ENCODE measurements around the gene DCX. TPM values are rescaled to one million over a fixed set of nuclear protein-coding genes. Genes with fewer than 3 reads are reported as not detected.

Gene DCX
- total RNA-seq, 1 experiment from 2014 or later = not detected

GRCh38 chrX:111387470-111388070, 24.4 kb downstream of the DCX start:
- peaks cover 3% of the 10 kb centered on the region for H3K9me3 Mint-ChIP-seq (ENCODE audit: low read depth, unreplicated experiment)
- H3K27me3 Mint-ChIP-seq (ENCODE audit: unreplicated experiment) = no peaks in the 10 kb centered on the region
- no peak overlapping the region for H3K4me3 Mint-ChIP-seq (ENCODE audit: low read depth, unreplicated experiment)
- no peaks in the 10 kb centered on the region for H3K4me1 Mint-ChIP-seq (ENCODE audit: low read depth, unreplicated experiment)
- TF ChIP-seq, protein P1, sequence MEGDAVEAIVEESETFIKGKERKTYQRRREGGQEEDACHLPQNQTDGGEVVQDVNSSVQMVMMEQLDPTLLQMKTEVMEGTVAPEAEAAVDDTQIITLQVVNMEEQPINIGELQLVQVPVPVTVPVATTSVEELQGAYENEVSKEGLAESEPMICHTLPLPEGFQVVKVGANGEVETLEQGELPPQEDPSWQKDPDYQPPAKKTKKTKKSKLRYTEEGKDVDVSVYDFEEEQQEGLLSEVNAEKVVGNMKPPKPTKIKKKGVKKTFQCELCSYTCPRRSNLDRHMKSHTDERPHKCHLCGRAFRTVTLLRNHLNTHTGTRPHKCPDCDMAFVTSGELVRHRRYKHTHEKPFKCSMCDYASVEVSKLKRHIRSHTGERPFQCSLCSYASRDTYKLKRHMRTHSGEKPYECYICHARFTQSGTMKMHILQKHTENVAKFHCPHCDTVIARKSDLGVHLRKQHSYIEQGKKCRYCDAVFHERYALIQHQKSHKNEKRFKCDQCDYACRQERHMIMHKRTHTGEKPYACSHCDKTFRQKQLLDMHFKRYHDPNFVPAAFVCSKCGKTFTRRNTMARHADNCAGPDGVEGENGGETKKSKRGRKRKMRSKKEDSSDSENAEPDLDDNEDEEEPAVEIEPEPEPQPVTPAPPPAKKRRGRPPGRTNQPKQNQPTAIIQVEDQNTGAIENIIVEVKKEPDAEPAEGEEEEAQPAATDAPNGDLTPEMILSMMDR (IDR thresholded peaks at IDR 0.05; ENCODE audit: unreplicated experiment) = no peak
- no peak overlapping the region for H3K27ac Mint-ChIP-seq (ENCODE audit: unreplicated experiment)
- H3K36me3 Mint-ChIP-seq (ENCODE audit: insufficient read depth, unreplicated experiment) = no peaks in the 10 kb centered on the region
- BruUV-seq (replicated peaks) = no TSS peak
- no peak for DNase-seq
- intact Hi-C loops (cut with micrococcal nuclease; ENCODE audit: unreplicated experiment) = no loop called here
- CTCF ChIA-PET = no interaction called here

DNA sequence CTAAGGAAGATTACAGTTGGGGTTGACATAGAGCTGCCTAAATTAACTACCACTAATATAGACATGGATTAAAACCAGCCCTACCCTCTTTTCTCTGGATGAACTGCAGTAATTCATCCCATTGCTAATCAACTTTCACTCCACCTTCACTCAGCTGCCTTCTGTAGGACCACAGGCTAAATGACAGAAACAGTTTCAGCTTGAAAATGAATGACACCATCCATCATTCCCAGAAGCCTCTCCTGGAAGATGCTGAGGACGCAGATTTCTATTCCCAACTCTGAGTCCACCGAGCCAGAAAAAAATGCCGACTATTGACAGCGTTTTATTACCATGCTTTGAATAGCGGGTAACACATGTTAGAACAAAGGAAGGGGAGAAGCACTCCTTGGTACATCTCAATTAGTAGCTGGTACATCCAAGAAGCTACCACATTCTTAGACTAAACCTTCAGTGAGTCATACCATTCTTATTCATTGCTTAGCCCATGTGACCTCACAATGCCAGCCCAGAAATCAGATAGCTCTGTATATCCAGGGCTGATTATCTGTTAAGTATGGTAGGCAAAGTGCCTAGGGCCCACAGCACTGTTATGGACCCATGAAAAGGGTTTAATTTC, 25.3 kb downstream of the DCX start:
- no peak for DNase-seq
- Mint-ChIP-seq H3K9me3 (ENCODE audit: low read depth, unreplicated experiment) (peaks cover 3% of the 10 kb centered on the region), H3K36me3 (ENCODE audit: insufficient read depth, unreplicated experiment) (no peaks in the 10 kb centered on the region), H3K27me3 (ENCODE audit: unreplicated experiment) (no peaks in the 10 kb centered on the region), H3K27ac (ENCODE audit: unreplicated experiment) (no peak overlapping the region), H3K4me1 (ENCODE audit: low read depth, unreplicated experiment) (no peaks in the 10 kb centered on the region), H3K4me3 (ENCODE audit: low read depth, unreplicated experiment) (no peak overlapping the region)
- no TSS peak for BruUV-seq (replicated peaks)
- CTCF ChIA-PET = no interaction called here
- TF ChIP-seq, protein P1 (IDR thresholded peaks at IDR 0.05; ENCODE audit: unreplicated experiment) = no peak
- intact Hi-C loops (cut with micrococcal nuclease; ENCODE audit: unreplicated experiment) = no loop called here

DNA sequence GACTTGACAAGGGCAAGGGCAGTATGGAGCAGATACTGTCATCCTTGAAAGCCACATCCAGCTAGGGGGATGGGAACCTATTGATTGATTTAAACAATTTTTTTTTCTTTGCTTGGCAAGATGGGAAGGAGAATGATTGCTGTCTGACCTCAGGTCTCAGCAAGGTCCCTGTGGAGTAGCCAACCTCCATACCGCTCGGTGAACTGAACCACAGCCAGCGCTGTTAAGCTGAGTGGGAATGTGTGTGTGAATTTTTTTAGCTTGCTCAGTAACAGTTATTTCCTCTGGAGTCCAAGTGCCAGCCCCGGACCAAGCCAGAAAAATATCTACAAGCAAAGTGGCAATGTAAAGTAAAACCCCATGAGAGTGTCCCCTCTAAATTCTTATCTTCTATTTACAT, 25.9 kb downstream of the DCX start:
- Mint-ChIP-seq H3K27ac (ENCODE audit: unreplicated experiment) (no peak overlapping the region), H3K4me1 (ENCODE audit: low read depth, unreplicated experiment) (no peaks in the 10 kb centered on the region), H3K4me3 (ENCODE audit: low read depth, unreplicated experiment) (no peak overlapping the region), H3K9me3 (ENCODE audit: low read depth, unreplicated experiment) (no peaks in the 10 kb centered on the region), H3K36me3 (ENCODE audit: insufficient read depth, unreplicated experiment) (no peaks in the 10 kb centered on the region), H3K27me3 (ENCODE audit: unreplicated experiment) (no peaks in the 10 kb centered on the region)
- CTCF ChIA-PET = no interaction called here
- no TSS peak for BruUV-seq (replicated peaks)
- TF ChIP-seq, protein P1 (IDR thresholded peaks at IDR 0.05; ENCODE audit: unreplicated experiment) = no peak
- intact Hi-C loops (cut with micrococcal nuclease; ENCODE audit: unreplicated experiment) = no loop called here
- DNase-seq = no peak

- TF ChIP-seq, protein P1 (IDR thresholded peaks at IDR 0.05; ENCODE audit: unreplicated experiment) = no peak
- Mint-ChIP-seq H3K27ac (ENCODE audit: unreplicated experiment) (no peak overlapping the region), H3K4me1 (ENCODE audit: low read depth, unreplicated experiment) (no peaks in the 10 kb centered on the region), H3K9me3 (ENCODE audit: low read depth, unreplicated experiment) (no peaks in the 10 kb centered on the region), H3K27me3 (ENCODE audit: unreplicated experiment) (no peaks in the 10 kb centered on the region), H3K36me3 (ENCODE audit: insufficient read depth, unreplicated experiment) (no peaks in the 10 kb centered on the region), H3K4me3 (ENCODE audit: low read depth, unreplicated experiment) (no peak overlapping the region)
- CTCF ChIA-PET = no interaction called here
- DNase-seq = no peak
- intact Hi-C loops (cut with micrococcal nuclease; ENCODE audit: unreplicated experiment) = no loop called here
- BruUV-seq (replicated peaks) = no TSS peak
These were observed 29.7 kb downstream of the DCX start for GRCh38 chrX:111382277-111382676.

Data from Calu3 (cell line).